ENCODE measurements around the gene LRRC10.

DNA sequence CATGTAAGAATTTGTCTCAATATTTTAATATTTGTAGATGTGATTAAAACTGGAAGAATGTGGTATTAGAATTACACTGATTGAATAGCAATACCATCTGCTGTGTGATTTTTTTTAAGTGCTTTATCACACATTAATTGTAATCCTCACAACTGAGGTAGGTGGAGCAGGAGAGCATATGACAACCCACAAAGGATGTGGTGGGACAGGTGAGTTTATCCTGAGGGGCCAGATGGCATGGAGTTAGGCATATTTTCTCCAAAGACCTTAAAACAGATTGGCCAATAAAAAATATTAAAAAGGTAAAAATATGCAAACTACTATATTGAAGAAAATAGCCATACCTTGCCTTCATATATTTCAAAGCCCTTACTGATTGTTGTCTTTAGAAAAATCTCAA is 7.8 kb downstream of the LRRC10 start:
- peak; percentile 54 for TF ChIP-seq POLR2AphosphoS5 (IDR thresholded peaks at IDR 0.05; ENCODE audit: low read depth, low read length)
- TF ChIP-seq, protein P1, sequence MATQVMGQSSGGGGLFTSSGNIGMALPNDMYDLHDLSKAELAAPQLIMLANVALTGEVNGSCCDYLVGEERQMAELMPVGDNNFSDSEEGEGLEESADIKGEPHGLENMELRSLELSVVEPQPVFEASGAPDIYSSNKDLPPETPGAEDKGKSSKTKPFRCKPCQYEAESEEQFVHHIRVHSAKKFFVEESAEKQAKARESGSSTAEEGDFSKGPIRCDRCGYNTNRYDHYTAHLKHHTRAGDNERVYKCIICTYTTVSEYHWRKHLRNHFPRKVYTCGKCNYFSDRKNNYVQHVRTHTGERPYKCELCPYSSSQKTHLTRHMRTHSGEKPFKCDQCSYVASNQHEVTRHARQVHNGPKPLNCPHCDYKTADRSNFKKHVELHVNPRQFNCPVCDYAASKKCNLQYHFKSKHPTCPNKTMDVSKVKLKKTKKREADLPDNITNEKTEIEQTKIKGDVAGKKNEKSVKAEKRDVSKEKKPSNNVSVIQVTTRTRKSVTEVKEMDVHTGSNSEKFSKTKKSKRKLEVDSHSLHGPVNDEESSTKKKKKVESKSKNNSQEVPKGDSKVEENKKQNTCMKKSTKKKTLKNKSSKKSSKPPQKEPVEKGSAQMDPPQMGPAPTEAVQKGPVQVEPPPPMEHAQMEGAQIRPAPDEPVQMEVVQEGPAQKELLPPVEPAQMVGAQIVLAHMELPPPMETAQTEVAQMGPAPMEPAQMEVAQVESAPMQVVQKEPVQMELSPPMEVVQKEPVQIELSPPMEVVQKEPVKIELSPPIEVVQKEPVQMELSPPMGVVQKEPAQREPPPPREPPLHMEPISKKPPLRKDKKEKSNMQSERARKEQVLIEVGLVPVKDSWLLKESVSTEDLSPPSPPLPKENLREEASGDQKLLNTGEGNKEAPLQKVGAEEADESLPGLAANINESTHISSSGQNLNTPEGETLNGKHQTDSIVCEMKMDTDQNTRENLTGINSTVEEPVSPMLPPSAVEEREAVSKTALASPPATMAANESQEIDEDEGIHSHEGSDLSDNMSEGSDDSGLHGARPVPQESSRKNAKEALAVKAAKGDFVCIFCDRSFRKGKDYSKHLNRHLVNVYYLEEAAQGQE (IDR thresholded peaks at IDR 0.05; ENCODE audit: insufficient read depth in 1 of 2, low read depth in 2 of 2, low read length in 2 of 2): no peak
- TF ChIP-seq SIN3A (IDR thresholded peaks at IDR 0.05; ENCODE audit: borderline replicate concordance, insufficient read depth, low read length): no peak
